NOMO-1 (cell line): ENCODE data around the gene SEZ6L.
A peak's percentile ranks its signal among the peaks of the same experiment; 100 is the strongest.

Source experiments
- DNase-seq, 2 experiments: peaks; one replicate each; lab custom pipeline; 2025; ENCODE audit not compliant: unreplicated experiment in 2 of 2; lab: John Stamatoyannopoulos, UW

Gene SEZ6L

DNA sequence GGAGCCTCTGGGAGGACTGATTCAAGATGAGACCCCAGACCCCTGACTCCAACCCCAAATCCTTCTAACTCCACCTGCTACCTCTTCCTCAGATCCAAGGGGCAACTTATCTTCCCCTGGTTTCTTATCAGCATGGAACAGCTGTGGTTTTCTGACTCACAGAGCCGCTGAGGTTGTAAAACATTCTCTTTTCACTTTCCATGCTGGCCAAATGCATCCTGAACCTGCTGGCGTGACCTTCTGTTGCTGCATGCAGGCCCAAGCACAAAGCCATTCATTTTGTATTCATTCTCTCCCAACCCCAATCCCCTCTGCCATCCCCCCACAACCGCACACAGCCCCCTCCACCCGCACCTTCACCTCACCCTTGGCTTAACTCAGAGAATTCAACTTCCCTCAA lies 70.3 kb downstream of the SEZ6L start:
- no peak for DNase-seq

DNA sequence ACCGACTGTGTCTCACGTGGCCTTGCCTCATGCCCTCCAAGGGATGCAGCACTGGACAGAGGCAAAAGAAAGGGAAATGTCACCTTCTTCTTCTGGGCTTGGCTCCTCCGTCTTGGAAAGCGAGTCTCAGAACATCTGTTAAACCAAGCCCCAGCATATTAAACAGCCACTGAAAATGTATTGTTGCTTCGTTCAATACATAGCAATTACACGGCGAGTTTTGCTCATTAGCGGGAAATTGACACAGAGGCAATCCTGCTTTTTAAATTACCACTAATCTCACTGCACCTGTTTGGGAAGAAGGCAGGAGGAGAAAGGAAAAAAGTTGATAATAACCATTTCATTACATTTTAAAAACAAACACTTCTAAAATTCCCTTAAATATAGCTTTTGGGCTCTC lies 72.1 kb downstream of the SEZ6L start:
- DNase-seq = no peak

DNA sequence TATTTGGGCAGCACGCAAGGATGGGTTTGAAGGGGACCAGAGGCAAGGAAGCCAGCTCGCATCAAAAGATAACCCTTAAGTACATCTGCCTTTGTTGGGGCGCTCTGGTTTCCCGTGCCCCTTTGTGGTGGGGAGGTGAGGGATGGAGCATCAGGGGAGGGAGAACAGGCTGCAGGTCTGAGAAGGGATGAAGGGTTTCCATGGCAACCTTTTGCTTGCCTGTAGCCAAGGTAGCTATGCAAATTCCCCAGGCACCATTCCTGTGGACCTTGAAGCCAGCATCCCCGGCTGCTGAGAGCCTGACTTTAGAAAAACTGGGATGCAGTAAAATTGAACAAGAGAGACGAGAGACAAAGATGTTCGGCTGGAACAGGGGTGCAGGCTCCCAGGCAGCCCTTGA lies 75.7 kb downstream of the SEZ6L start:
- no peak for DNase-seq

DNA sequence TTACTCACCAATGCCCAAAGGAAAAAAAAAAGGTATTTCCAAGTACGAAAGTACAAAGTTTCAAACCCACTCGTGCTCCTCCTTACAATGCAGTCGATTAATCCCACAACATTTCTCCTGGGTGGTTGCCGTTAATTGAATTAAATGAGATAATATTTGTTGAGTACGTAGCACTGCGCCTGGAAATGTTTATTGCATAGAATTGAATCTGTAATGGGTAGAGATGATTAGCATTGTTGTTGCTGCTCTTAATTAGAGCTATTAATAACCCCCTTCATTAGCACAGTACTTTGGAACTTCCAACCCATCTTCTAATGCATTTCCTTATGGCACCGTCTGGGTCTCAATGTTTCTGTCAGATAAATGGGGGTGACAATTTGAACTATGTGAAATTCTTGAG lies 77.3 kb downstream of the SEZ6L start:
- no peak for DNase-seq

DNA sequence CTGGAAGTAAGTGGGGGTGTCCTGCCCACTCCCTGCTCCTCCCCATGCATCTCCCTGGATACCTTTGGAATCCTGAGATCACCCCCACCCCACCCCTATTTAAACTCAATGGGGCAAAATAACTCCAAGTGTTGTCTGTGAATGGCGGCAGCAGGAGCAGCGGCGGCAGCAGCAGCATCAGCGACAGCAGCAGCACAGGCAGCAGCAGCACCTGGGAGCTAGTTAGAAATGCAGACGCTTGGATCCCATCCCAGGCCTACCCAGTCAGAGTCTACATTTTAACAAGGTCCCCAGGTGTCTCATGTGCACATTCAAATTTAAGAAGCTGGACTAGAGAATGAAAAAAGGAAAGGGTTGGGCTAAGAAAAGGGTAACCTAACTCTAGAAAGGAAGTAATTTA lies 82.6 kb downstream of the SEZ6L start:
- no peak for DNase-seq

DNA sequence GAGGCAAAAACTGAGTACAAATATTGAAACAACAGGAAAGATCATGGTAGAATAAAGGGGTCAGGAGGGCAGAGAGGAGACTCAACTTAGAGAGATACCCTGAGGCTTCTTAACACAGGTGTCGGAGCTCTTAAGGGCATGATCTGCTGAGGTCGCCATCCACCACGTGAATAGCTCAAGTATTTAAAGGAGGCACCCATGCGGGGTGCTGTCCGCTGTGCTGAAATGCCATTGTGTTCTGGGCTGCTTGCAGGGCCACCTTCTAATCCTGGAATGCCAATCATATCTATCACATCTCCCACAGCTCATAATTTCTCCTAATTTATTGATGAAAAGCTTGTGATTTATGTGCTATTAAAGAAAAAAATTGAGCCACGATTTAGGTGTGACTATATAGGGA lies 90.2 kb downstream of the SEZ6L start:
- DNase-seq = peak in 1 of 2 experiments; percentile 3

DNA sequence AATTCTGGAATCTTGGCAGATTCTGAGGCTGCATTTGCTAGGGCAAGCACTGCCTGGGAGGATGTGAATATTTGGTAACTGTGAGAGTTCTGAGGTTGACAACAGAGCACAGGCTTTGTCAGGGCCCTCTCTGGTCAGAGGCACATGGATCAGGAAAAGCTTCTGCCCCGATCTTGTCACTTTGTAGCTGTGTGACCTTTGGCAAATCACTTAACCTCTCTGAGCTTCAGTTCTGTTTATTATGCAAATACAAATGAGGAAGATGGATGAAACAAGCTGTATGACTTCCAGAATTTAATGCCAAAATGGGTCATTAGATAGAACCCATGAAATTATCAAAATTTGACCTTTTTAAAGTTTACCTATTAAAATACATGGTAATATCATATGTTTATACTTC lies 94.9 kb downstream of the SEZ6L start:
- DNase-seq = no peak

DNA sequence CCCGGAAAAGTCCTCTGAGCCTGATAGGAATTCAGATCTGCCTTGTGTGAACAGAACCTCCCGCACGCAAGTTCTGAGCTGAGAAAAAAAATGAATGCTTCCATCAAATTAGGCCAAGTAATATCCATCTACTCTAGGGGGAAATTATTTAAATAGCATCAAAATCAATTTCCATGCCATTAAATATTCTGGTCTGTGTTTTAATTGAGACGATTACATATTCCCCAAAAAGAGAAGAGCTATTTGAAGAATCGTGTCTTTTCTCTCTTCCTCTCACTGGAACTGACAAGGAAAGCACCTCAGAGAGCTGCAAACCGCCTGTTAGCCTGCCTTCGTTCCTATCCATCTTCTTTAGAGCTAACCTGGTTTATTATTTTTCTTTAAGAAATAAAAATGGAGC lies 96.0 kb downstream of the SEZ6L start:
- DNase-seq = no peak

DNA sequence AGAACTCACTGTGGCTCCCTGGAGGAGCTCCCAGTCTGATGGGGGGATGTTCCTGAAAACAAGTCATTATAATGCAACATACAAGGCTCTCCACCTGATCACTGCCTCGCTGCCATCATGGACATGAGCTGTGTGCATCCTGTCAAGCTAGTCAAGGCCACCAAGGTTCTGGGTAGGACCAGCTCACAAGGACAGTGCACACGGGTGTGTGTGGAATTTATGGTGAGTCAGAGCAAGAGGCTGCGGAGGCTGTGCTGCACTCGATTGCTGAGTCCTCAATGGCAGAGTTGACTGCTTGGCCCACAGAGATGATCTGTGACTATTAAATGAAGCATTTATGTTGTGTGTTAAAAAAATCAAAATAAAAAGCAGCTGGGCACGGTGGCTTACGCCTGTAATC lies 96.6 kb downstream of the SEZ6L start:
- DNase-seq = no peak

DNA sequence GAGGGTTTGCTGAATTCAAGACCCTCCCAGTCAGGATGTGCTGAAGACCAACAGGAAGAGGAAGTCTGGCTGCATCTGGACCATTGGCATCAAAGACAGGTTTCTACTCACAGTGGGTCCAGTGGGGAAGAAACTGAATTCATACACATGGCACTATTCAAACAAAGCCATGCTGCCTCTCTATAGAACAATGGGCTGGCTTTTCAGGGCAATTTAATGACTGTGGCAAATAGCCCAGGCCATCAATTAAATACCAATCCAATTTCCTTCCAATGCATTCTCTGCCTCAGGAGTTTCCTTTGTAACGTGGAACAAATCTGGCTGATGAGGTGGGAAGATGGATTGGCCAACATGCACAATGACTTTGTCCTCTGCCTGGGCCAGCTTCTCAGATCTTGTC lies 98.6 kb downstream of the SEZ6L start:
- no peak for DNase-seq

DNA sequence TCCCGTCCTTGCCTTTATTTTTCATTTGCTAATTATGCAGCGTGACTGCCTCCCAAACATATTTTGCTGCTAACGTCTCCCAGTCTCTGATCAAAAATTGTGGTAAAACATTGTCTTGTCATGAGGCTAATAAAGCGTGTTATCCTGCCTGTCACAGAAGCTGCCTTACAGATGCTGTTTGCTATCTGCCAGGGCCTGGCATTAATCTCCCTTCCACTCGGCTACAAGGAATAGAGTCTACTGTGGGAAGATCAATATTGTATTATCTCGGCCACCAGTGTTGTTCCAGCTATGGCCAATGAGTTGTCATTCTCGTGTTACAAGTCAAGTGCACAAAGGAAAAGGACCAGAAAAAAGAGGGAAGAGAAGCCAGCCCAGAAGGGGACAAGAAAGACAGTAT lies 100.3 kb downstream of the SEZ6L start:
- no peak for DNase-seq

DNA sequence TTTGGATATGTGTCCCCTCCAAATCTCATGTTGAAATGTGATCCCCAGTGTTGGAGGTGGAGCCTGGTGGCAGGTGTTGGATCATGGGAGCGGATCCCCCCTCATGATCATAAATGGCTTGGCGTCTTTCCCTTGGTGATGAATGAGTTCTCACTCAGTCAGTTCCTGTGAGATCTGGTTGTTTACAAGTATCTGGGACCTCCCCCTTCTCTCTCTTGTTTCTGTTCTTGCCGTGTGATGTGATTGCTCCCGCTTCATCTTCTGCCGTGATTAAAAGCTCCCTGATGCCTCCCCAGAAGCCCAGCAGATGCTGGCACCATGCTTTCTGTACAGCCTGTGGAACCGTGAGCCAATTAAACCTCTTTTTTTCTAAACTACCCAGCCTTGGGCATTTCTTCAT lies 102.2 kb downstream of the SEZ6L start:
- DNase-seq = no peak

DNA sequence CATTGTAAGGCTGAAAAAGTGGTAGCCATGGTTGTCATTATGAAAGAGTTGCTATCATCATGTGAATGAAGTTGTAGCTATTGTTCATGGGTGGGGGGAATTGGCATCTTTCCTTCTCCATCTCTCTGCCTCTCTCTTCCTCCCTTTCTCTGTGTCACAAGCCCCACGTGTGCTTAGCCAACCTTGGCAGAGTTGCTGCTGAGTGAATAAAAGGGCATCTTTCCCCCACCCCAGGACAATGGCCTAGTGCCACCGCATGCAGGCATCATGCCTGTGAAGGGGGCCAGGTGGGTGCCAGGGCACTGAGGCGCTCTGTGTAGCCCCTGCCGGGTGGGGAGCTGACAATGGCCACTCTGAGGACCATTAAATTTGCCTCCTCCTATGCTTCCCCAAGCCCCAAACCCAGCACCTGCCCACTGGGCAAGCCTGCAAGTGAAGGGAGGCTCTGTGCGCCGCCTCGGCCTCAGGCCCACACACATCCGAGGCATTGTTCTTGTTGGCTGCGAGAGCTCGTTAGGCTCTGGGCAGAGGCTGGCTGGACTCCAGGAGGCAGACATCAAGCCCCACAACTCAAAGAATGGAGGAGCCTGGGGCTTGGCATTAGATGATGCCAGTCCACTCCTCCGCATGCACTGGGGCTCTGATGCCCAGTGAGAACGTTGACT lies 103.9 kb downstream of the SEZ6L start:
- DNase-seq = no peak

DNA sequence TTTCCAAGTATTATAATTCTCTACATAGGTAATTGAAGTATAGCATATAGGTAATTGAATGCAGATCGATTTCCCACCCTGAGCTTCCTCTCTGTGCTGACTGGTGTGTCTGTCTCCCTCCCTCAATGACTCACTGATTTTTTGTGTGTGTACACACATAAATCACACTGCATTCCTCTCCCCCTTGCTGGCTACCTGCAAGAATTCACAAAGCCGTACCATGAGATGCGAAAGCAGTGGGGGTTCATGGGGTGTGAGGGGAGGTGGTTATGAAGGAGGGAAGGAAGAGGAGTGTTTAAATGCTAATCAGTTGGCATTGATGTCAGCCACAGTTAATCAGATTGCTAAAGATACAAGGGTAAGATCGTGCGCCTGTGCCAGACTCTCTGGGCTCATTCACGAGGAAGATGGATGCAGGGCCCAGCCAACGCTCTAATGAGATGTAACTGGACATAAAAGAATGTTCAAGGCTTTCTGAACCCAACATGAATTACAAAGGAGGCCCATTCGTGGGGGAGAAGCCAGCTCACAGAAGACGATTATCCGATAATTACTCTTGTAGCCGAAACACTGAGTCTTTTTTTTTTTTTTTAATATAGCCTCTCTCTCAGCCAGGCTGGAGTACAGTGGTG lies 107.4 kb downstream of the SEZ6L start:
- no peak for DNase-seq

DNA sequence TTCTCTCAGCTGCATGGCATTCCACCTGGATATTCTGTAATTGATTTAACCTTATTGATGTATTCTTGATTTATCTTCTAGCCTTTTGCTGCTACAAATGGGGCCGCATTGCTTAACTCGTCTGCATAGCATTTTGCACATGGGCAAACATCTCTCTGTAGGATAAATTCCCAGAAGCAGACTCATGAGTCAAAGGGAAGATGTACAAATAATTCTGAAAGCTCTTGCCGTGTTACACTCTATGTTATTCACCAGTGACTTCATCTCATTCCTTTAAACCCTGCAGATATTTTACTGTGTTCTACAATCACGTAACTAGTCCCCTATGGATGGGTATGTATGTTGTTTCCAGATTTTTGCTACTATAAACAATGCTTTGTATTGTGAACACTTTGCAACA lies 112.7 kb downstream of the SEZ6L start:
- DNase-seq = no peak

DNA sequence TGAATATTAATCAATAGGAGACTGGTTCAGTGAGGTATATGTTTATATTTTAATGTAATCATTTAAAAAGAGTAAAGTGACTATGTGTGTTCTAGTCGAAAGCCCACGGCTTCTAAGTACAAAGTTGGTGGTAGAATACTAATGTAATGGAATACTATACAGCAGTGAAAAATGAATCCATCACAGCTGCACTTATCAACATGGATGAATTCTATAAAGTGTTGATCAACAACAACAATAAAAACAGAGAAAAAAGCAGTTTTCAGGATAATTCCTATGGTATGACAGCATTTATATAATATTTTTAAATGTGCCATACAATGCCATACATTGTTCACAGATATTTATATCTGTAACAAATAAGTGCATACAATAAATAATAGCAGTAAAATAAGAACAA lies 114.1 kb downstream of the SEZ6L start:
- DNase-seq = no peak

DNA sequence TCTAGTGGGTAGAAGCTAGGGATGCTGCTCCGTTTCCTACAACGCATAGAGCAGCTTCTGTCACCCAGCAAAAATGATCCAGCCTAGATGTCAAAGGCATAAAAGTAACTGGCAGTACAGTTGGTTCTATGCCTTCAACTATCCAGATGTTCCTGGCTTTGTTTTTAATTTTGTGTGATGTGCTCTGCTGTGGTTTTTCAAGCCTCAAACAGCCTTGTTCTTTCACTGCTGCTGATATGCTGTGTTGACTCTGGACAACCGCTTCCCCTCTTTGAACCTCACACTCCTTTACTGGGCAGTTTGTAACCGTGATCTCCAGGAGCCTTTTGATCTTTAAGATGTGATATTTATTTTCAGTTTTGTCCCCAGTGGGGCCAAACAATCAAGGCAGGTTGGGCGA lies 116.4 kb downstream of the SEZ6L start:
- no peak for DNase-seq

DNA sequence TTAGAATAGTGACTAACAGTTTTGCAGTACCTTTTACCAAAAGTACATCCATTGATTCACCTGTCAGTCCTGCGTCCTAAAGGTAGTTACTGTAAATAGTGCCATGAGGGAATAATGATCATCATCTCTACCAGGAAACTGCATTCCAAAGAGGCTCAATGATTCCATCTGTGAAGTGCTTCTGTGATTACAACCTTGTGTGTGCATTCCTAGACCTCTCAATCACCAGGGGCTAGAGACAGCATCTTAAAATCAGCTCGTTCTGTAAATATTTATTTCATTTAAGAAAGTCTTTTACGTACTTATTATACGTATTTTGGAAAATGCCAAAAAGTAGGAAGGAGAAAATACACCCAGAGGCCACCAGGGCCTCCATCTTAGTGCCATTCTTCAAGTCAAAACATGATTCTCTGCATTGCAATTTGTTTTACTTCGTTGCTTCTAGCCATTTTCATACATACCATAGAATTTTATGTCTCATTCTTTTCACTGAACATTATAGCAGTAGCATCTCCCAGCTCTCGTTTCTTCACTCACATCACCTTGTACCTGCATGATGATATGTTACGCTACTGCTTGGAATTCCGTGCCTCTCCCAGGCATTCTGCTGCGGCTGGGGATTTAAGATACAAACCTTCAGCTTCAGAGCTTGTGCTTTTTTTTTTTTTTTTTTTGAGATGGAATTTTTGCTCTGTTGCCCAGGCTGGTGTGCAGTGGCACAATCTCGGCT lies 117.0 kb downstream of the SEZ6L start:
- no peak for DNase-seq

DNA sequence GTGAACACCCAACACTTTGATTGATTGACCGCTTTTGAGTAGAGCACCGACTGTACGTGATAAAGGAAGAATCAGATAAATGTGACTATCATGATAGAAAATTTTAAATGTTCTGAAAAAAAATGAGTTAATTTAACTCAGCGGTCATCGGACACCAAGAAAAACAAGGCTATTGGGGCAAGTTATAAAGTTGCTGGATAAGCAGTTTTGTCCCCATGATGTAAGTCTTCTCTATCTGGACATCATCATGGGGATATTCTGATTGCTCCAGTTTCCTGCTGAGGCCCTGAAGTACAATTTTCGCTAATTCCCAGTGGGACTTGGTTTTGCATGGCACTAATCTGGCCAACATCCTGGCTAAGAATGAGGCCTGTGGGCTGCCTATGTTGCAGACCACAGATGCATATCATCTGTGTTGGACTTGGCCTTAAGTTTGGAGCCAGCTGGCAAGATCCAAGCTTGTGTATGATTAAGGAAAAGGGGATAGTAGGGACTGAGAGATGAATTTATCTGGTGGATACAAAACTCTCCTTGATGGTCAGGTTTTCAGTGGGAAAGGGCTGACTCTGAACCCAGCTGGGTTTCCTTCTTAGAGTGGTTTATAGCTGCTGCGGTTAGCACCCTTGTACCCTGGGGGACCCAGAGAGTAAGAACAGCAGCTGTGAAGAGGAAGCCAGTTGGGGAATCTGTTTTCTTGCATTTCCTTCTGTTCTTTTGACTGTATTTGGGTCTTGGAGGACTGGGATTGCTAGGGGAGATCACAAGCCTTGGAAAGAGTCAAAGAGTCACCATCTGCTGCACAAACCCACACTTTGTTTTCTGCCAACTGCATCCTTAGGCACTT lies 118.3 kb downstream of the SEZ6L start:
- DNase-seq = no peak

DNA sequence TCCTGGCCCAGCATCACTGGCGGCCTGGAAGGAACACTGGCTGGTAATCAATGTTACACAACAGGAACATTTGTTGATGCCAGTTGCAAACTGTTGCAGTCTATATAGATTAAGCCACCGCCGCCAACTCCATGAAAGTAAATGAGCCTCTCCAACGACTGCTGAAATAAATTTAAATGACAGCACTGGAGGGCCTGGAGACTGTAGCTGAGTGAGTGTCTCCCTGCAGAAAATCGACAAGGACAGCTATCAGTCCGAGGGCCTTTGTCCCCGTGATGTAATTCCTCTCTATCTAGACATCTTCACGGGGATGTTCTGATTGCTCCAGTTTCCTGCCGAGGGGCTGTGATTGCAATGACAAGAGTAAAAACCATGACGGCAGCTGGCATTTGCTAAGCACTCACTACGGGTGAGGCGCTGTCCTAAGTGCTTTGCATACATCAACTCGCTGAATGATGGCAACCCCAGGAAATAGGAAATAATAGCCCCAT lies 120.4 kb downstream of the SEZ6L start:
- no peak for DNase-seq

DNA sequence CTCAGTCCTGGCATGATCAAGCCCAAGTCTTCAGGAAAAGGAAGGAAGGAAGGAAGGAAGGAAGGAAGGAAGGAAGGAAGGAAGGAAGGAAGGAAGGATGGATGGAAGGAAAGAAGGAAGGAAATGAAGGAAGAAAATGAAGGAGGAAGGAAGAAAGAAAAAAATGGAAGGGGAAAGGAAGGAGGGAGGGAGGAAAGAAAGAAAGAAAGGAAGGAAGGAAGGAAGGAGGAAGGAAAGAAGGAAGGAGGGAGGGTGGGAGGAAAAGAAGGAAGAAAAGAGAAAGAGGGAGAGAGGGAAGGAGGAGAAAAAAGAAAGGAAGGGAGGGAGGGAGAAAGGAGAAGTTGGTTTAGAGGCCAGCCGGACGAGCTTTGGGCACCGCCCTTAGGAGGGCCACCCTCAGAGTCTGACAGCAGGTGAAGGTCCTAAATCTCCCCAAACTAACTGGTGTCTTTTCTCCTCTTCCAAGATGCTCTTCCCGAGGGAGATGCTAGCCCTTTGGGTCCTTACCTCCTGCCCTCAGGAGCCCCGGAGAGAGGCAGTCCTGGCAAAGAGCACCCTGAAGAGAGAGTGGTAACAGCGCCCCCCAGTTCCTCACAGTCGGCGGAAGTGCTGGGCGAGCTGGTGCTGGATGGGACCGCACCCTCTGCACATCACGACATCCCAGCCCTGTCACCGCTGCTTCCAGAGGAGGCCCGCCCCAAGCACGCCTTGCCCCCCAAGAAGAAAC lies 122.8 kb downstream of the SEZ6L start:
- DNase-seq = no peak
